ENCODE measurements around the gene CDHR1. TPM values are rescaled to one million over a fixed set of nuclear protein-coding genes. Genes with fewer than 3 reads are reported as not detected.
A peak's percentile ranks its signal among the peaks of the same experiment; 100 is the strongest.

The CDHR1 gene
- total and polyA plus RNA-seq, 2 donors from 2014 or later: 0.47 to 1.1 TPM

- Histone ChIP-seq H3K4me3 (ENCODE audit: low read length in 3 of 3) (no peak overlapping the region), H3K4me1 (ENCODE audit: control insufficient read depth in 2 of 3, insufficient read depth in 2 of 3, low read depth in 1 of 3, low read length in 3 of 3) (peaks cover 0 to 12% (median 0%) of the 10 kb centered on the region in 3 donors), H3K27ac (ENCODE audit: low read depth in 2 of 2, low read length in 2 of 2) (peak overlapping the region; percentile 53 to 56), H3K9ac (ENCODE audit: low read length in 3 of 3) (no peak overlapping the region), H3K9me3 (ENCODE audit: control insufficient read depth in 2 of 3, insufficient read depth in 1 of 3, low read length in 3 of 3) (no peaks in the 10 kb centered on the region), H3K36me3 (ENCODE audit: control insufficient read depth in 2 of 3, insufficient read depth in 3 of 3, low read length in 3 of 3) (no peaks in the 10 kb centered on the region), H3K27me3 (ENCODE audit: control insufficient read depth, insufficient read depth, low read length) (no peaks in the 10 kb centered on the region)
- intact Hi-C loops (cut with DNase I): no loop called here
- TF ChIP-seq, protein P1, sequence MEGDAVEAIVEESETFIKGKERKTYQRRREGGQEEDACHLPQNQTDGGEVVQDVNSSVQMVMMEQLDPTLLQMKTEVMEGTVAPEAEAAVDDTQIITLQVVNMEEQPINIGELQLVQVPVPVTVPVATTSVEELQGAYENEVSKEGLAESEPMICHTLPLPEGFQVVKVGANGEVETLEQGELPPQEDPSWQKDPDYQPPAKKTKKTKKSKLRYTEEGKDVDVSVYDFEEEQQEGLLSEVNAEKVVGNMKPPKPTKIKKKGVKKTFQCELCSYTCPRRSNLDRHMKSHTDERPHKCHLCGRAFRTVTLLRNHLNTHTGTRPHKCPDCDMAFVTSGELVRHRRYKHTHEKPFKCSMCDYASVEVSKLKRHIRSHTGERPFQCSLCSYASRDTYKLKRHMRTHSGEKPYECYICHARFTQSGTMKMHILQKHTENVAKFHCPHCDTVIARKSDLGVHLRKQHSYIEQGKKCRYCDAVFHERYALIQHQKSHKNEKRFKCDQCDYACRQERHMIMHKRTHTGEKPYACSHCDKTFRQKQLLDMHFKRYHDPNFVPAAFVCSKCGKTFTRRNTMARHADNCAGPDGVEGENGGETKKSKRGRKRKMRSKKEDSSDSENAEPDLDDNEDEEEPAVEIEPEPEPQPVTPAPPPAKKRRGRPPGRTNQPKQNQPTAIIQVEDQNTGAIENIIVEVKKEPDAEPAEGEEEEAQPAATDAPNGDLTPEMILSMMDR (IDR thresholded peaks at IDR 0.05; ENCODE audit: borderline replicate concordance, extremely low read depth, insufficient read depth): no peak
- FAIRE-seq: no peak
- DNase-seq: no peak
Measured at GRCh38 chr10:84172467-84173356, 21.6 kb upstream of the CDHR1 start.

- Histone ChIP-seq H3K9ac (ENCODE audit: low read length in 3 of 3) (no peak within 1 kb of the TSS), H3K27me3 (ENCODE audit: control insufficient read depth, insufficient read depth, low read length) (no peaks in the 10 kb centered on the region), H3K36me3 (ENCODE audit: control insufficient read depth in 2 of 3, insufficient read depth in 3 of 3, low read length in 3 of 3) (no peaks in the 10 kb centered on the region), H3K4me1 (ENCODE audit: control insufficient read depth in 2 of 3, insufficient read depth in 2 of 3, low read depth in 1 of 3, low read length in 3 of 3) (peaks cover 0 to 12% (median 0%) of the 10 kb centered on the region in 3 donors), H3K4me3 (ENCODE audit: low read length in 3 of 3) (no peak within 1 kb of the TSS), H3K9me3 (ENCODE audit: control insufficient read depth in 2 of 3, insufficient read depth in 1 of 3, low read length in 3 of 3) (no peaks in the 10 kb centered on the region), H3K27ac (ENCODE audit: low read depth in 2 of 2, low read length in 2 of 2) (peak within 1 kb of the TSS; percentile 1 to 56)
- TF ChIP-seq, protein P1 (IDR thresholded peaks at IDR 0.05; ENCODE audit: borderline replicate concordance, extremely low read depth, insufficient read depth): no peak
- FAIRE-seq (no peak), DNase-seq (no peak)
- intact Hi-C loops (cut with DNase I): no loop called here
Measured at GRCh38 chr10:84173501-84173929, 20.8 kb upstream of the CDHR1 start, which contains the start of gene GPR15LG. TSS of gene GPR15LG (plus strand) at chr10:84173801. CDS start at chr10:84173852, 51 bp downstream.

- TF ChIP-seq, protein P1 (IDR thresholded peaks at IDR 0.05; ENCODE audit: borderline replicate concordance, extremely low read depth, insufficient read depth): no peak
- H3K27ac ChIP-seq (ENCODE audit: low read depth in 2 of 2, low read length in 2 of 2): no peak overlapping the region
- FAIRE-seq (no peak), DNase-seq (no peak)
- H3K27me3 ChIP-seq (ENCODE audit: control insufficient read depth, insufficient read depth, low read length): no peaks in the 10 kb centered on the region
- H3K4me1 ChIP-seq (ENCODE audit: control insufficient read depth in 2 of 3, insufficient read depth in 2 of 3, low read depth in 1 of 3, low read length in 3 of 3): peaks cover 0 to 14% (median 0%) of the 10 kb centered on the region in 3 donors
- no peak overlapping the region for H3K9ac ChIP-seq (ENCODE audit: low read length in 3 of 3)
- intact Hi-C loops (cut with DNase I): no loop called here
- no peaks in the 10 kb centered on the region for H3K36me3 ChIP-seq (ENCODE audit: control insufficient read depth in 2 of 3, insufficient read depth in 3 of 3, low read length in 3 of 3)
- H3K9me3 ChIP-seq (ENCODE audit: control insufficient read depth in 2 of 3, insufficient read depth in 1 of 3, low read length in 3 of 3): no peaks in the 10 kb centered on the region
- H3K4me3 ChIP-seq (ENCODE audit: low read length in 3 of 3): no peak overlapping the region
Measured at GRCh38 chr10:84175436-84175835, 18.9 kb upstream of the CDHR1 start.

Measured in kidney (tissue), 14 donors.